ENCODE measurements around the gene PRX.

DNA sequence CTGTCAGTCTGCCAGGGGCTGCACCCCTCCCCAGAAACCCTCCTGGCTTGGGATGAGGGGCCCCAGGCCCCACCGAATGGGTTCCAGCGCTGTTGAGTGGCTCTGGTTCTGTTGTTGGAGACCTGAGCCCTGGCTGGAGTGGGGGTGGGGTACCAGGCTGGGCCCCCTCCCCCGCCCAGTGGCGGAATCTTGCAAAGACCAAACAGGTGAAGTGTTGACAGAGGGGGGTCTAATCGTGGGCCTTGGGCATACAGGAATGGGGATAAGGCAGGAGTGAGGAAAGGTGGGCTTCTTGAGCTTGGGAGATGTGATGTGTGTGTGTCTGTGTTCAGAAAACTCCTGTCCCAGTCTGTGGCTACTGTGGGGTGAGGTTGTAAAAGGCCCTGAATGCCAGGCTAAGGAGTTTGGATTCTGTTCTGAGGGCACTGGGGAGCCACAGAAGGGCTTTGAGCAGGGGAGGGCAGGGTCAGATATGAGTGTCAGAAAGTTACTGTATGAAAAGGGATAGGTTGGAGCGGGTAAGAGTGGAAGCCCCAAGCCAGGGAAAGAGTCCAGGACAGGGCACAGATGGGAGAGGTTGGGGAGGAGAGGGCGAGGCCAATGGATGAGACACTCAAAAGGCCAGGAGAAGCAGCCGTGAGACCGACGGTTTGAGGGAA, 23.0 kb downstream of the PRX start, which contains the start of gene HIPK4:
- TF ChIP-seq EZH2 (IDR thresholded peaks at IDR 0.05; ENCODE audit: low read depth): no peak
- TF ChIP-seq, protein P1, sequence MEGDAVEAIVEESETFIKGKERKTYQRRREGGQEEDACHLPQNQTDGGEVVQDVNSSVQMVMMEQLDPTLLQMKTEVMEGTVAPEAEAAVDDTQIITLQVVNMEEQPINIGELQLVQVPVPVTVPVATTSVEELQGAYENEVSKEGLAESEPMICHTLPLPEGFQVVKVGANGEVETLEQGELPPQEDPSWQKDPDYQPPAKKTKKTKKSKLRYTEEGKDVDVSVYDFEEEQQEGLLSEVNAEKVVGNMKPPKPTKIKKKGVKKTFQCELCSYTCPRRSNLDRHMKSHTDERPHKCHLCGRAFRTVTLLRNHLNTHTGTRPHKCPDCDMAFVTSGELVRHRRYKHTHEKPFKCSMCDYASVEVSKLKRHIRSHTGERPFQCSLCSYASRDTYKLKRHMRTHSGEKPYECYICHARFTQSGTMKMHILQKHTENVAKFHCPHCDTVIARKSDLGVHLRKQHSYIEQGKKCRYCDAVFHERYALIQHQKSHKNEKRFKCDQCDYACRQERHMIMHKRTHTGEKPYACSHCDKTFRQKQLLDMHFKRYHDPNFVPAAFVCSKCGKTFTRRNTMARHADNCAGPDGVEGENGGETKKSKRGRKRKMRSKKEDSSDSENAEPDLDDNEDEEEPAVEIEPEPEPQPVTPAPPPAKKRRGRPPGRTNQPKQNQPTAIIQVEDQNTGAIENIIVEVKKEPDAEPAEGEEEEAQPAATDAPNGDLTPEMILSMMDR (conservative IDR thresholded peaks at IDR 0.05): no peak
